ENCODE results near the gene GBP5.
"Not testable (repeated sequence)": the region's sequence is repeated elsewhere in the genome, so short reads cannot be mapped to it uniquely, and the experiment has no call there.

GBP5 gene, protein sequence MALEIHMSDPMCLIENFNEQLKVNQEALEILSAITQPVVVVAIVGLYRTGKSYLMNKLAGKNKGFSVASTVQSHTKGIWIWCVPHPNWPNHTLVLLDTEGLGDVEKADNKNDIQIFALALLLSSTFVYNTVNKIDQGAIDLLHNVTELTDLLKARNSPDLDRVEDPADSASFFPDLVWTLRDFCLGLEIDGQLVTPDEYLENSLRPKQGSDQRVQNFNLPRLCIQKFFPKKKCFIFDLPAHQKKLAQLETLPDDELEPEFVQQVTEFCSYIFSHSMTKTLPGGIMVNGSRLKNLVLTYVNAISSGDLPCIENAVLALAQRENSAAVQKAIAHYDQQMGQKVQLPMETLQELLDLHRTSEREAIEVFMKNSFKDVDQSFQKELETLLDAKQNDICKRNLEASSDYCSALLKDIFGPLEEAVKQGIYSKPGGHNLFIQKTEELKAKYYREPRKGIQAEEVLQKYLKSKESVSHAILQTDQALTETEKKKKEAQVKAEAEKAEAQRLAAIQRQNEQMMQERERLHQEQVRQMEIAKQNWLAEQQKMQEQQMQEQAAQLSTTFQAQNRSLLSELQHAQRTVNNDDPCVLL

DNA sequence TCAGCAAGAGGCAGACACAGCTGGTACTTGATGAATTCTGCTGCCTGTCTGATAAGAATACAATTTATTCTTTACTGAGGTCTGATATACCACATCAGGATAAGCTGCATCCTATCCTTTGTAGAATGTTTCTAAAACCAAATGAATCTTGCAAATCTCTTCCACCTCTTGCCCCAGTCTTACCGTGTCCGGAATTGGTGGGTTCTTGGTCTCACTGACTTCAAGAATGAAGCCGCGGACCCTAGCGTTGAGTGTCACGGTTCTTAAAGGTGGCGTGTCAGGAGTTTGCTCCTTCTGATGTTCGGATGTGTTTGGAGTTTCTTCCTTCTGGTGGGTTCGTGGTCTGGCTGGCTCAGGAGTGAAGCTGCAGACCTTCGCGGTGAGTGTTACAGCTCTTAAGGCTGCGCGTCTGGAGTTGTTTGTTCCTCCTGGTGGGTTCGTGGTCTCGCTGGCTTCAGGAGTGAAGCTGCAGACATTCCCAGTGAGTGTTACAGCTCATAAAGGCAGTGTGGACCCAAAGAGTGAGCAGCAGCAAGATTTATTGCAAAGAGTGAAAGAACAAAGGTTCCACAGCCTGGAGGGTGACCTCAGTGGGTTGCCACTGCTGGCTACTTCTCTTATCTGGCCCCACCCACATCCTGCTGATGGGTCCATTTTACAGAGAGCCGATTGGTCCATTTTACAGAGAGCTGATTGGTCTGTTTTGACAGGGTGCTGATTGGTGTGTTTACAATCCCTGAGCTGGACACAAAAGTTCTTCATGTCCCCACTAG, at the start of gene GBP5:
TSS of gene GBP5 (minus strand) at position 592 of the 773 bp plus-strand sequence. CDS start 3,305 bp downstream, outside the sequence.
- not testable (repeated sequence) for DNase-seq

DNA sequence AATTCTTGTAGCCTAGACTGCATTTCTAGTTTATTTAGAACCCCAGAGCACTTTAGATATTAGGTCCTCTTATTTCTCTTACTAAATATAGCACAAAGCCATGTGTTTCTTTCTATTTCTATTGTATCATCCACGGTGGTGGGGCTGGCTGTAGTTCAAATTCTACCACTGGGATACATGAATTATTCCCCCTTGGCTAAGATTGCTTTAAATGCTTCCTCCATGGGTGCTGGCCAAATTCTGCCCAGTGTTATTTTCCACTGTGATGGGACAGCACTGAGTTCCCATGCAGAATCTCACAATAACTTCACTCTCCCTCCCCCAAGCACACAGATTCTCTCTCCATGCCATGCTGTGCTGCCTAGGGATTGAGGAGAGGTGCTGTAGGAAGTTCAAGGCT, 49.7 kb upstream of the GBP5 start:
- DNase-seq = no peak

DNA sequence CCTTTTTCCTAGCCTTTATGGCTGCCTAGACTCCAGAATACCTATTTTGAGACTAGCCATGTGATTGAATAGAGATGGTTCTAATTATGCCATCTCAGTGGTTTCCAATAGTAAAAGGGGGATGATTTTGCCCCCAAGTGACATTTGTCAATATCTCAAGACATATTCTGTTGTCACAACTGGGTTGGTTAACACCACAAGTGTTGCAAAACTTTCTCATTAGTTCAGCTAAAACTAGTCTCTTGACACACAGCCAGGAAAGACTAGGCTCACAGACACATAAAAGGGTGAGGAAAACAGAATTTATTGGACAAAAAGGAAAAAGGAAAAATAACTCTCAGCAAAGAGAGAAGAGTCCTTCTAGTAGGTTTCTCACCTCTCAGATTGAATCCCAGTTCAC, 39.9 kb upstream of the GBP5 start:
- no peak for DNase-seq

DNA sequence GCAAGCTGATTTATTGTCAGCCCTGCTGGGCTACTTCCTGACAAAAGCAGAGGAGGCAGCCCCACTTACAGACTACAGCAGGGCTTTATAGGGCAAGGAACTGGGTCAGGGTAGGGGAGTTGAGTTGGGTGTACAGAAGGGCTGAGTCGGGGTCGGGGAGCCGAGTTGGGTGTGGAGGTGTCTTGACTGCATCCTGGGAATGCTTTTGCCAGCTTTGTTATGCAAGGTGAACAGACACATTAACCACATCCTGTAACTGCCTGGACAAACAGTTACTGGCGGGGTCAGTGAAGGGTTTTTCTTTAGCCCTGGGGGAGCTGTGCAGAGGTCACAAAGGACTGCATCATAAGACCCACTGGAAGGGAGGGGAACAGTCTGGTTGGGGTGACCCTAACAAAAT, 39.1 kb upstream of the GBP5 start:
- DNase-seq = no peak

DNA sequence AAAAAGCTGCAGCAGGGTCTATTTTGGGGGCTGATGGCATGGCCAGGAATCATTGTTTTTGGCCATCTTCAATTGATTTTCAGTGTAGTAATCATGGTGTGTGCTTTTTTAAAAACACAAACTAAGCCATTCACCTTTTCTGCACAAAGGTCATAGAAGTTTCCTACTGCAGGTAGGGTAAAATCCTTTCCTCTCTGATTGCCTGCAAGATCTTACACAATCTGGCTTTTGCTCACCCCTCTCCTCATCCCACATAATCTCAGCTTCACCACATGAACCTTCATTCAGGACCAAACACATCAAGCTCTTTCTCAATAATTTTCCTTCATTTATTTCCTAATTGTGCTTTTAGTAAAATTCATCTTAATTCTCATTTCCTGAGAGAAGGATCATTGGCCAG, 38.3 kb upstream of the GBP5 start:
- DNase-seq = no peak

DNA sequence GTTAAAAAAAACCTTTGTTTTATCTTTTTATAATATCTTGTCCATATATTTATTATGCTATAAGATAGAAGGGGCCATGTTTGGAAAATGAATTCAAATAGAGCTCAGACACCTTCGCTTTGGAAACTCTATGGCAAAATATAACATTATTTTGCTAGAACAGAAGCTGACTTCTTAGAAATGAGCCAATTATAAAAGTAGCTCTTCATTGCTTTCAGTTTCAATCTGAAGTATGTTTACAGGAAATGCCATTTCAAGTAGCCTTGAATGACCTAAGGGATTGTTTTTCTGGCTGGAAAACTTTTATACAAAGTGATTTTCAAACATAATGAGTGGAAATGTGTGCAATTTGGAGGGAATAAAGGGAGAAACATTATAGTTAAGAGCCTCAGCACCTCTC, 37.8 kb upstream of the GBP5 start:
- no peak for DNase-seq

DNA sequence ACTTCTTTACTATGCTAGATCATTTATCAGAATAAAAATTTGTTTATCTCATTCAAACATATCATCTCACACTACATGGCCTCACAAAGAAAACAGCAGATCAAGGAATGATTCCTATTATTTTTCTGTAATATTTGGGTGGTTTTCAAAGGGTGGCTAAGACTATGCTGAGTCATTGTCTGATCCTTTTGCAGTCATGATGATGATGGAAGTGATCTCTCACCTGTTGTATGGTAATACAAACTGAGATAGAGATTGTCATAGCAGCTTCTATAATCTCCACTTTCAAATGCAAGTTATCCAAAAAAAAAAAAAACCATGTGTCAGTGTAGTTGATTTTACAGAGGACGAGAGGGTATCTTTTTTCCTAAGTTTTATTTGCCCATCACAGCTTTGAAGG, 37.2 kb upstream of the GBP5 start:
- no peak for DNase-seq

DNA sequence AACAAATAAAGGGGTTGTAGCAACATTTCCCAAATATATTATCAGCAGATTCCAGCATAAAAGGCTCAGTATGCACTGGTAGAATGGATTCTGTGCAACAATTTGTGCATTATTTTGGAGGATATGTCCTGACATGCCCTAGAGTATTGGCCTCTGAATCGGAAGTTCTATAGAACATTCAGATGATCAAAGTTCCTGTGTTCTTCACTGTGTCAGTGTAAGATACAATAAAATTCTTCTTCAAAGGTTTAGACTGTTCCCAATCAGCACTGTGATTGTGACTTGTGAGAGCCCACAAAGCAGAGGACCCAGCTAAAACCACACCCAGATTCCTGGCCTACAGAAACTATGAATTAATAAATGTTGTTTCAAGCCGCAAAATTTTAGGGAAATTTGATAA, 33.6 kb upstream of the GBP5 start:
- no peak for DNase-seq

DNA sequence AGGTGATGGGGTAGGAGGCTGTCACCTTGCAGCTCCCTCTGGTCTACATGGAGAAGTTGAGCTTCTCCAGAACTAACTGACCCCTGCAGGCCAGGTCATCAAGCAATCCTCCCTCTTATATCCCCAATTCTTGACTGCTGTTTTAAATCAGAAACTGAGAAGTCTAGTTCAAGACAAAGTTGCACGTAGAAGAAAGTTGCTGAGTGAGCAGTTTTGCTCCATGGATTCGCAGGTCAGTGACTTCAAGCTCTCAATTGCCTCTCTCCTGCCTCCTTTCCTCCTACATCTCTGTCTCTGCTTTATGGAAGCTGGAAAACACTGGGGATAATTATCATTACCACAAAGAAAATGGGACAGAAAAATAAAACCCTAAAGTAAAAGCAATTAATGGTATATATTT, 32.8 kb upstream of the GBP5 start:
- no peak for DNase-seq

DNA sequence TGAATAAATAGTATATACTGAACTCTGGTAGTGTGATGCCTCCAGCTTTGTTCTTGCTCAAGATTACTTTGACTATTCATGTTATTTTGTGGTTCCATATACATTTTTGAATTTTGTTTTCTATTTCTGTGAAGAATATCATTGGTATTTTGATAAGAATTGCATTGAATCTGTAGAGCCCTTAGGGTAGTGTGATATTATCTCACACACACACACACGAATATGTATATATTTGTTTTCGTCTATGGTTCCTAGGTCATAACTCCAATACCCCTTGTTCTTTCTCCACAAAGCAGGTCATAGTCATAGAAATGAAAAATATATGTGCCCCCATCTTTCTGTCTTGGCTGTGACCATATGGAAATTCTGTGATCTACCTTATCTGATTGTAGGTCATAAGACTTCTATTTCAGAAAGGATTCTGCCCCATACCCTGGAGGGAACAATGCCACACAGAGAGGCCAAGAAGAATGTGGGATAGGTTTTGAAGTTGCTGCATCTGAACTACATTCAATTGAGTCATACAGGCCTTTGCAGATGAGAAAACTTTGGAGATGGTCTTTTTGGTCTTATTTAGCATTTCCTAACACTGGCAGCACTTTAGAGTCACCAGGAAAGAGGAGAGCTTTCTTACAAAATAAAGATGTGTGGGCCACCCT, 32.0 kb upstream of the GBP5 start:
- no peak for DNase-seq

DNA sequence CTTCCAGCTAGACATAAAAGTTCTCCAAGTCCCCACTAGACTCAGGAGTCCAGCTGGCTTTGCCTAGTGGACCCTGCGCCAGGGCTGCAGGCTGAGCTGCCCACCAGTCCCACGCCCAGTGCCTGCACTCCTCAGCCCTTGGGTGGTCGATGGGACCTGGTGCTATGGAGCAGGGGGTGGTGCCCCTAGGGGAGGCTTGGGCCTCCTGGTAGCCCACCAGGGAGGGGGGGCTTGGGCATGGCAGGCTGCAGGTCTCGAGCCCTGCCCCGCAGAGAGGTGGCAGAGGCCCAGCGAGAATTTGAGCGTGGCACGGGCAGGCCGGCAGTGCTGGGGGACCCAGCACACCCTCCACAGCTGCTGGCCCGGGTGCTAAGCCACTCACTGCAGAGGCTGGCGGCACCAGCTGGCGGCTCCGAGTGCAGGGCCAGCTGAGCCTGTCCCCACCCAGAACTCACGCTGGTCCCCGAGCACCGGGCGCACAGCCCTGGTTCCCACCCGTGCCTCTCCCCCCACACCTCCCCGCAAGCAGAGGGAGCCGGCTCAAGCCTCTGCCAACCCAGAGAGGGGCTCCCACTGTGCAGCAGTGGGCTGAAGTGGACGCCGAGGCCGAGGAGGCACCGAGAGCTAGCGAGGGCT, 30.2 kb upstream of the GBP5 start:
- no peak for DNase-seq

DNA sequence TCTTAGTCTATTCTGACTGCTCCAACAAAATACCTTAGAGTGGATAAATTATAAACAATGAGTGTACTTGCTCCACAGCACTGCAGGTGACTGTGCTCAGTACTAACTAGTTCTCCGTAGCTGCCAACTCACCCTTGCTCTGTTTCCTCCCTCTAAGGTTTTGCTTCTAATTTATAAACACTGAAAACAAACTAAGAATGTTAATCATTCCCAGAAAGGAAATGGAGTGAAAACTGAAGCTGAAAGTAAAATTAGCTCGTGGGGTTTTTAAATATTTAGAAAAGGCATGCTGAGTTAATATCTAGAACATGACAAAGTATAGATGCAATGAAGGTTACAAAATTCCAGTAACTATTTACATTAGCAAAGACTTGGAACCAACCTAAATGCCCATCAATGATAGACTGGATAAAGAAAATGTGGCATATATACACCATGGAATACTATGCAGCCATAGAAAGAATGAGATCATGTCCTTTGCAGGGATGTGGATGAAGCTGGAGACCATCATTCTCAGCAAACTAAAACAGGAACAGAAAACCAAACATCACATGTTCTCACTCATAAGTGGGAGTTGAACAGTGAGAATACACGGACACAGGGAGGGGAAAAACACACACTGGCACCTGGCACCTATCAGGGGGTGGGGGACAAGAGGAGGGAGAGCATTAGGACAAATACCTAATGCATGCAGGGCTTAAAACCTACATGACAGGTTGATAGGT, 27.2 kb upstream of the GBP5 start:
- DNase-seq = not testable (repeated sequence)

DNA sequence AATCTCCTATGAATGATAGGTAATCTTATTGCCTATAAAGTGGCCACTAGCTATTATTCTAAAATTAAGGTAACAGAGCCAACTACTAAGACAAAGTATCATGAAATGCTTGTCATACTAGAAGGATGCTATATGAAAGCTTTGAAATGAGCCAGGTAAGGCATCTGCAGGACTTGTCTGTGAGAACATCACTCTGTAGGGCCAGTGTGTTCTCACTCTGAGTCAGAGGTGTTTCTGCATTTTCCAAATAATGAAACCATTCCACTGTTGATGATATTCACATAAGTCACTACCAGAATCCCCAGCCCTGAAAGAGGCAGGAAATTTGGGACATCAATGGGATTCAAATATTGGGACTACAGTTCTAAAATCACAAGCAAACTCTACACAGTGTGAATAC, 25.8 kb upstream of the GBP5 start:
- DNase-seq = no peak

DNA sequence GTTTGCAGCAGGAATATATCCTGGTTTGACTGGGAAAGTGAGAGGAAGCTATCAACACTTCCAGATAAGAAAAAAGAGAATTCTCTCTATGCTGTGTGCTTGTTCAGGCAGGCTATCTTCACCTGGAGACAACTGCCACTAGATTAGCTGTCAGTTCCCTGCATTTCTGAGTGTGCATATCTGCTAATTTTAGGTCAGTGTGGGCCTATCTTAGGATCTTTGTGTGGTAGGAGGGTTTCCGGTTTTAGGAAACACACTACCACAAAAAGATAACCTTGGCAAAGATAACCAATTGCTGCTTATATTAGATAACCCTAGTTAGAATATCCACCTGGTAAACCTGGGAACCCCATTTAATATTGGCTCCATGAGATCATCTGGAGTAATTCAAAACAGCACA, 22.5 kb upstream of the GBP5 start:
- no peak for DNase-seq

DNA sequence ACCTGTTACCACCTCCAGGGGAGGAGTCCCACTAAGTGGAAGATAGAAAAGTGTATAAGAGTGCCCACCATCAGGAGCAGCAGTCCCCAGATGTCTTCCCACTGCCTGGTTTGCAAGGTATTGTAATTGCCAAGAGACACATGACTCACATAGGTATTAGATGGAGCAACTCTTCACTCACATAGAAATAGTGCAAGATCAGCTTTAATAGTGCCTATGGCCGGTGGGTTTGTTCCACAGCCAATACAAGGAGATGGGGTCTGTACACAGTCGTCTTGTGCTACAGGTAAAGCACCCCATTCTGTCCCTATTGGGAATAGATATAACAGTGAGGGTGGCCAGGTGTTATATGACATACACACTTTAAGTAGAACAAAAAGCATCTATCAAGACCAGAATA, 18.6 kb upstream of the GBP5 start:
- no peak for DNase-seq

DNA sequence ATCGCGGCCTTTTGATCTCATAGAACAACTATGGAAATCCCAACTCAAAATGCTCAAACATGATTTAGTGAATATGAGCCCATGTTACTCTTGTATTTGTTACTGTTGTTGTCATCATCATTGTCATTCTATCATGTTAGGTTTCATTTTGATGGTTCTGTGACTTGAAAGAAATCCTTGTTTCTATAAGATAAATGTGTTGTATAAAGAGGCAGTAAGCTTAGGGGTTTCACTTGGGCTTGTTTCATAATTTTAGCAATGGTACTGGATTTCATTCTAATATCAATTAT, 15.3 kb upstream of the GBP5 start:
- no peak for DNase-seq

DNA sequence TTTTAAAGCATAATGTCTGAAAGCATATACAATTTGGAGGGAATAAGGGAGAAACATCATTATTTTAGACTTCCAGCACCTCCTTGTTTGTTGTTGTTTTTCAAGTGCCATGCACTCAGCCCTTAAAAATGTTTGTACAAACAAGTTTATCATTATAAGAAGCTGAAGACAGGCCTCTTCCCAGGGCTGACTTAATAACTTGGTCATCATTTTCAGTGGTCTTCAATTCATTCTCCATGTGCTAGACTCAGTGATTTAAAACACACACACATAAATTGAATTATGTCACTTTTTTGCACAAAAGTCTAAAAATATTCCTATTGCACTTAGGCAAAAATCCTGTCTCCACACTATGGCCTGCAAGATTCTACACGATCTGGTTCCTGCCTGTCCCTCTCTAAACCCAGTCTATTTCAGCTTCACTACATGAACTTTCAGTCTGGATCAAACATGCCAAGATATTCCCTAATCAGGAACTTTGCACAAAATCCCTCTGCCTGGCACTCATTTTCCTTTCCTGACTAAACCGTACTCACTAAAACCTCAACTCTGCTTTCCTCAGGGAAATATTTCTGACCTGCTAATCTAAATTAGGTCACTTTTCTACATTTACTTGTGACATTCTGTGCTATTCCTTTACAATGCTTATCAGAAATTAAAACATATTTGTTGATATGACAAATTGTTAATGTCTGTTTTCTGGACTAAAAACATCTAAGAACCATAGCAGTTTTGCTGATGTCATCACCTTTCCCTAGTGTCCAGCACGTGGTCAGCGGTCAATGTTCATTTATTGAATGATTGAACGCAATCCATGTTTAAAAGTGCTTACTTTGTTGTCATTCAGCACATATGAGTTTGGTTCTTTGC, 14.8 kb upstream of the GBP5 start:
- DNase-seq = no peak

DNA sequence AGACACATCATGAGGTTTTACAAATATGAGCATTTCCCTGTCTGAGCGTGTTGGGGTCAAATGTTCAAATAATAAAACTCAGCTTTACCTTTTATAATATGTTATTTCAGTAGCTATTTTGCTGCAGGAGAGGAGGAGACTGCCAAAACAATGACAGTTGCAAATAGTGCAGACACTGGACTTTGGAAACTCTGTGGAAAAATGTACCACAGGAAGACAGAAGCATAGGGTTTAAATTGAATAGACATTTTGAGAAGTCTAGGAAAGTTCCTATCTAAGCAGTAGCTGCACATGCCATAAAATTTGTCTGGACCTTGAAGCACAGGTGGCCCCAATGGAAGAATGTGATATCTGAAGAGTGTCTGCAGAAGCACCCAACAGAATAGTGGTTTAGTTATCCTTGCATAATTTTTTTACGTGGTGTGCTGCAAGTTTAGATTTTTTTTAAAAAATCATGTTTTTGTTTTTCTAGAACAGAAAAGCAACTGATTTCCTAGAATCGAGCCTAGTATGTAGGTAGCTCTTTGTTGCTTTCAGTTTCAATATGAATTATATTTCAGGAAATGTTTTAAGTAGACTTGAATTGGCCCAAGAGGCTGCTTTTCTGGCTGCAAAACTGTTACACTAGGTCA, 14.0 kb upstream of the GBP5 start:
- DNase-seq = no peak

DNA sequence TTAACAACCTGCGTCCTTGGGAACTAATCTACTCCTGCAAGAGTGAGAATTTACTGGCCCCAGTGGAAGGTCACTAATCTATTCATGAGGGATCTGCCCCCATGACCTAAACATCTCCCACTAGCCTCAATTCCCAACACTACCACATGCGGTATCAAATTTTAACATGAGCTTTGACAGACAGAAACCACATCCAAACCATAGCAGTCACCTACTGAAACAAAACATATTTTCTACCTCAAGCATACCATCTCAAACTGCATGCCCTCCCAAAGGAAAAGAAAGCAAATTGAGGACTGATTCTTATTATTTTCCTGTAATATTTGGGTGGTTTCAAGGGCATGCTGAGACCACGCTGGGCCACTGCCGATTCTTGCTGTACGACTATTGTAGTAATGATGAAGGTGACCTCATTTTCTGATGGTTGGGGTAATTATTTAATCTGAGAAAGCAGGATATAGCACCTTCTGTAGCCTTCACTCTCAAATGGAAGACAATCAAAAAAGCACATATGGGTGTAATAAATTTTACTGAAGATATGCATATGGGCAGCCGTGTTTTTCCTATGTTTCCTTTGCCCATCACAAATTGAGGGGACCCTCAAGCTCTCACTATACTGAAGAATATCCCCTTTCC, 13.2 kb upstream of the GBP5 start:
- no peak for DNase-seq

DNA sequence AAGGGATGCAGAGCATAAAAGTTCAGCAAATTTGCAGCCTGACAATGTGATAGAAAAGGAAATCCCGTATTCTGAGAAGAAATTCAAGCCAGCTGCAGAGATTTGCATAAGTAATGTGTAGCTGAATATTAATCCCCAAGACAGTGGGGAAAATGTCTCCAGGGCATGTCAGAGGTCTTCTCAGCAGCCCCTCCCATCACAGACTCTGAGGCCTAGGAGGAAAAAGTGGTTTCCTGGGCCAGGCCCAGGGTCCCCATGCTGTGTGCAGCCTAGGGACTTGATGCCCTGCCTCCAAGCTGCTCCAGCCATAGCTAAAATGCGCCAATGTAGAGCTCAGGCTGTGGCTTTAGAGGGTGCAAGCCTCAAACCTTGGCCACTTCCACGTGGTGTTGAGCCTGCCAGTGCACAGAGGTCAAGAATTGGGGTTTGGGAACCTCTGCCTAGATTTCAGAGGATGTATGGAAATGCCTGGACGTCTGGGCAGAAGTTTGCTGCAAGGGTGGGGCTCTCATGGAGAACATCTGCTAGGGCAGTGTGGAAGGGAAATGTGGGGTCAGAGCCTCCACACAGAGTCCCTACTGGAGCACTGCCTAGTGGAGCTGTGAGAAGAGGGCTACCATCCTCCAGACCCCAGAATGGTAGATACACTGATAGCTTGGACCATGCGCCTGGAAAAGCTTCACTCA, 11.6 kb upstream of the GBP5 start:
- DNase-seq = not testable (repeated sequence)

Data from NCI-H510A (cell line).